ENCODE results near the gene PDSS2.

The PDSS2 gene

DNA sequence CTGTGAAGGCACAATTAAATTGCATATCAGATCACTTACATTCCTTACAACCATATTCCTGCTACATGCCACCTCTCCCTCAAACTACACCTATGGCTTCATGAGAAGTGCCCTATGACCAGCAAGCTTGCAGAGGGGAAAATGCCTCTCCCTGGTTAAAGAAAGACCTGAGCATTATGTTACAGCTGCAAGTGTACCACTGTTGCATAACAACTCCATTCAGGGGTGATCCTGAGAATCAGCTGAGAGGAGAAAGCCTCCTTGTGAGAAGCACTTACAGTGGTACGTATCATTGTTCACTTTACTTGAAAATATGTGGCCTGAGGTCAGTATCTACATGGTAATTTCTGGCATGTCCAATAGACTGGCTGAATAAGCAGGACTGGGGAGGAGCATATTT, 20.0 kb downstream of the PDSS2 start:
- no peaks in the 10 kb centered on the region for H3F3A ChIP-seq (ENCODE audit: low read depth)
- H3K27me3 ChIP-seq (ENCODE audit: insufficient read depth, low read length, poor library complexity, severe bottlenecking) = no peaks in the 10 kb centered on the region
- H4K20me1 ChIP-seq (ENCODE audit: insufficient read depth, low read length, poor library complexity, severe bottlenecking) = no peaks in the 10 kb centered on the region
- no peak overlapping the region for H3K9ac ChIP-seq (ENCODE audit: low read depth, low read length, poor library complexity, severe bottlenecking)
- no peak overlapping the region for H3K4me2 ChIP-seq (ENCODE audit: low read depth, low read length, poor library complexity, severe bottlenecking)
- H3K36me3 ChIP-seq (ENCODE audit: insufficient read depth, low read length) = no peaks in the 10 kb centered on the region
- TF ChIP-seq, protein P1, sequence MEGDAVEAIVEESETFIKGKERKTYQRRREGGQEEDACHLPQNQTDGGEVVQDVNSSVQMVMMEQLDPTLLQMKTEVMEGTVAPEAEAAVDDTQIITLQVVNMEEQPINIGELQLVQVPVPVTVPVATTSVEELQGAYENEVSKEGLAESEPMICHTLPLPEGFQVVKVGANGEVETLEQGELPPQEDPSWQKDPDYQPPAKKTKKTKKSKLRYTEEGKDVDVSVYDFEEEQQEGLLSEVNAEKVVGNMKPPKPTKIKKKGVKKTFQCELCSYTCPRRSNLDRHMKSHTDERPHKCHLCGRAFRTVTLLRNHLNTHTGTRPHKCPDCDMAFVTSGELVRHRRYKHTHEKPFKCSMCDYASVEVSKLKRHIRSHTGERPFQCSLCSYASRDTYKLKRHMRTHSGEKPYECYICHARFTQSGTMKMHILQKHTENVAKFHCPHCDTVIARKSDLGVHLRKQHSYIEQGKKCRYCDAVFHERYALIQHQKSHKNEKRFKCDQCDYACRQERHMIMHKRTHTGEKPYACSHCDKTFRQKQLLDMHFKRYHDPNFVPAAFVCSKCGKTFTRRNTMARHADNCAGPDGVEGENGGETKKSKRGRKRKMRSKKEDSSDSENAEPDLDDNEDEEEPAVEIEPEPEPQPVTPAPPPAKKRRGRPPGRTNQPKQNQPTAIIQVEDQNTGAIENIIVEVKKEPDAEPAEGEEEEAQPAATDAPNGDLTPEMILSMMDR (conservative IDR thresholded peaks at IDR 0.05; ENCODE audit: low read length) = no peak
- no peak for TF ChIP-seq EZH2phosphoT487 (IDR thresholded peaks at IDR 0.05; ENCODE audit: borderline replicate concordance)
- peaks cover 19% of the 10 kb centered on the region for H3K79me2 ChIP-seq (ENCODE audit: insufficient read depth, low read length)
- H2AFZ ChIP-seq (ENCODE audit: low read length) = no peak overlapping the region
- no peak overlapping the region for H3K4me3 ChIP-seq (ENCODE audit: low read length, poor library complexity, severe bottlenecking)
- H3K9me3 ChIP-seq (ENCODE audit: insufficient read depth, low read depth, low read length) = no peaks in the 10 kb centered on the region
- peaks cover 14% of the 10 kb centered on the region for H3K4me1 ChIP-seq (ENCODE audit: insufficient read depth, low read length, poor library complexity, severe bottlenecking)
- H3K9me2 ChIP-seq (replicated peaks; ENCODE audit: low read depth, low read length) = no peaks in the 10 kb centered on the region

DNA sequence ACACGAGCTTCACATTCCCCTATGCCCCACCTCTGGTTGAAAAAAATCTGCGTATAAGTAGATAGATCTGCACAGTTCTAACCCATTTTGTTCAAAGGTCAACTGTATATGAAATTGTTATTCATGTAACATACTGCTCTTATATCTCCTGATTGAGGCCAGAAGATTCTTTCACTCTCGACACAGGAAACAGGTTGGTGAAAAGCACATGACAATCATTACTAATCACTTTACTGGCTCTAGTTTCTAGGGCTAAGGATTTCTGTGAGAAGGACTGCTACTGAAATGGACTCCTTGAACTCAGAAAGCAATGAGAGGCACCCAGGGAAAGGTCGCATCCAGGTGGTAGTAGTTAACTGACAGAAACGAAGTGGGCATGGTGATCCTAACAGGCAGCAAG, 21.7 kb downstream of the PDSS2 start:
- Histone ChIP-seq H3K4me1 (ENCODE audit: insufficient read depth, low read length, poor library complexity, severe bottlenecking) (peaks cover 7% of the 10 kb centered on the region), H3F3A (ENCODE audit: low read depth) (no peaks in the 10 kb centered on the region), H2AFZ (ENCODE audit: low read length) (no peak overlapping the region), H3K36me3 (ENCODE audit: insufficient read depth, low read length) (no peaks in the 10 kb centered on the region), H3K79me2 (ENCODE audit: insufficient read depth, low read length) (peaks cover 28% of the 10 kb centered on the region), H4K20me1 (ENCODE audit: insufficient read depth, low read length, poor library complexity, severe bottlenecking) (no peaks in the 10 kb centered on the region), H3K4me3 (ENCODE audit: low read length, poor library complexity, severe bottlenecking) (no peak overlapping the region), H3K9ac (ENCODE audit: low read depth, low read length, poor library complexity, severe bottlenecking) (no peak overlapping the region), H3K27me3 (ENCODE audit: insufficient read depth, low read length, poor library complexity, severe bottlenecking) (no peaks in the 10 kb centered on the region), H3K4me2 (ENCODE audit: low read depth, low read length, poor library complexity, severe bottlenecking) (no peak overlapping the region), H3K9me3 (ENCODE audit: insufficient read depth, low read depth, low read length) (no peaks in the 10 kb centered on the region), H3K9me2 (replicated peaks; ENCODE audit: low read depth, low read length) (no peaks in the 10 kb centered on the region)
- no peak for TF ChIP-seq EZH2phosphoT487 (IDR thresholded peaks at IDR 0.05; ENCODE audit: borderline replicate concordance)
- TF ChIP-seq, protein P1 (conservative IDR thresholded peaks at IDR 0.05; ENCODE audit: low read length) = no peak

GRCh38 chr6:107436881-107437280, 22.5 kb downstream of the PDSS2 start:
- no peaks in the 10 kb centered on the region for H3K9me2 ChIP-seq (replicated peaks; ENCODE audit: low read depth, low read length)
- H3F3A ChIP-seq (ENCODE audit: low read depth) = no peaks in the 10 kb centered on the region
- no peaks in the 10 kb centered on the region for H3K36me3 ChIP-seq (ENCODE audit: insufficient read depth, low read length)
- H4K20me1 ChIP-seq (ENCODE audit: insufficient read depth, low read length, poor library complexity, severe bottlenecking) = no peaks in the 10 kb centered on the region
- peaks cover 34% of the 10 kb centered on the region for H3K79me2 ChIP-seq (ENCODE audit: insufficient read depth, low read length)
- no peak overlapping the region for H3K9ac ChIP-seq (ENCODE audit: low read depth, low read length, poor library complexity, severe bottlenecking)
- no peak overlapping the region for H2AFZ ChIP-seq (ENCODE audit: low read length)
- no peaks in the 10 kb centered on the region for H3K27me3 ChIP-seq (ENCODE audit: insufficient read depth, low read length, poor library complexity, severe bottlenecking)
- no peak overlapping the region for H3K4me3 ChIP-seq (ENCODE audit: low read length, poor library complexity, severe bottlenecking)
- peaks cover 7% of the 10 kb centered on the region for H3K4me1 ChIP-seq (ENCODE audit: insufficient read depth, low read length, poor library complexity, severe bottlenecking)
- H3K4me2 ChIP-seq (ENCODE audit: low read depth, low read length, poor library complexity, severe bottlenecking) = no peak overlapping the region
- H3K9me3 ChIP-seq (ENCODE audit: insufficient read depth, low read depth, low read length) = no peaks in the 10 kb centered on the region
- TF ChIP-seq, protein P1 (conservative IDR thresholded peaks at IDR 0.05; ENCODE audit: low read length) = no peak
- TF ChIP-seq EZH2phosphoT487 (IDR thresholded peaks at IDR 0.05; ENCODE audit: borderline replicate concordance) = no peak
